HT1080 (cell line): ENCODE data around the gene TRABD2B. TPM values are rescaled to one million over a fixed set of nuclear protein-coding genes. Genes with fewer than 3 reads are reported as not detected.

Experiments
- DNase-seq: peaks from one replicate; pipeline ENCODE4 v3.0.0-alpha.2; 2015; ENCODE audit warnings: low read depth
- total RNA-seq: library from RNA; depleted of rRNA; stranded (reverse); fragments of >200 nt; shearing (Covaris generic); gene quantifications from 2 replicates; pipeline ENCODE4 v1.2.3, GENCODE V29; 2014

Gene TRABD2B
- total RNA-seq, 1 experiment from 2014 or later = not detected

- DNase-seq = no peak
These were observed 82.8 kb downstream of the TRABD2B start for GRCh38 chr1:47914218-47914938.

- no peak for DNase-seq
These were observed 83.9 kb downstream of the TRABD2B start for GRCh38 chr1:47913225-47913823.

GRCh38 chr1:47912756-47913155, 84.4 kb downstream of the TRABD2B start:
- no peak for DNase-seq

GRCh38 chr1:47911892-47912291, 85.3 kb downstream of the TRABD2B start:
- DNase-seq = no peak

- no peak for DNase-seq
These were observed 85.8 kb downstream of the TRABD2B start for GRCh38 chr1:47911424-47911823.

DNA sequence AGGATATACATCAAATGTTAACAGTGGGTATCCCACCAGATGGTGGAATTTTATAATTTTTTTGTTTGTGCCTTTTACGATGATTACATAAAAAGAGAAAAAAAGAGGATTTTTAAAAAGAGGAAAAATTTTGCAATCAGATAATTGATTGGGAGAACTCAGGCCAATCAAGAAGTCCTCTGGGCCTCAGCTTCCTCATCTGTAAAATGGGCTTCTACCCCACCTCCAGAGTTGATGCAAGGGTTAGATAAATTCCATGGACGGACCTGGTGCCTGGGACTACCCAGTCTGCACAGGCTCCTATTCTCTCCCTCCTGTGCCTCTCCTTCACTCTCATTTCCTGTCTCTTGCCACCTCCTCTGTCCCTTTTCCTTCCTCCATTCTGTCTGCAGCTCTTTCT, 88.9 kb downstream of the TRABD2B start:
- no peak for DNase-seq

DNA sequence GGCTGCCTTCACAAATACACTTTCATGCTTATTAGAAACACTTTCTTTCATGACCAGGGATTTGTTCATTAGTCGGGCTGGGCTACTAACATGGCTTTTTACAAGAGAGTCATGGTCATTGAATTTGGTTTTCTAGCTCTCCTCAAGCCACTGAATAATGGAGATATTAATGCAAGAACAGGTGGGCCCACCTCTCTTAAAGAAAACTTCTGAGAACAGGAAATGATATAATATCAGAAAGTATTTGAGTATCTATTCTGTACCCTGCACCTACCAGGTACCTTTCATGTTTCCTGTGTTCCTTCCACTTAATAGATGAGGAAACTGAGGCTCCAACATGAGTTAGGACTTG, 90.0 kb downstream of the TRABD2B start:
- DNase-seq = no peak

- DNase-seq = peak; percentile 8
These were observed 90.5 kb downstream of the TRABD2B start for GRCh38 chr1:47906527-47907176.

- peak; percentile 68 for DNase-seq
These were observed 91.2 kb downstream of the TRABD2B start for GRCh38 chr1:47906009-47906432.

DNA sequence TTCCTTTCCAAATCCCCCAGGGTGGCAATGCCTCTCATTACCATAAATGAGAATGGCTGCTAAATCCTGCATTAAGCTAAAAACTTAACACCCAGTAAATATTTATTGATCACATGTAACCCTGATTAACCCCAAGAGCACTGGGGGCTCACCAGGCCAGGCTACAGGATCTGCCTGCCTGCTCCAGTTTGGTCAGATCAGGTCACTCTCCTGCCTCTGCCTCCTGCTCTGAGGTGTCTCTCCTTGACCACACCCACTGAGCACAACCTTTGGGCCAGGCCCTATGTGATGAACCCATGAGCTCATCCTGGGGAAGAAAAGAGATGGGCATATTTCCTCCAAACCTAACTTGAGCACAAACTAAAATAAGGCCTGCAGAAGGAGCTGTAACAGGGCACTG, 93.5 kb downstream of the TRABD2B start:
- DNase-seq = no peak

- no peak for DNase-seq
These were observed 96.1 kb downstream of the TRABD2B start for GRCh38 chr1:47901001-47901575.

GRCh38 chr1:47898133-47898845, 98.9 kb downstream of the TRABD2B start:
- DNase-seq = no peak

DNA sequence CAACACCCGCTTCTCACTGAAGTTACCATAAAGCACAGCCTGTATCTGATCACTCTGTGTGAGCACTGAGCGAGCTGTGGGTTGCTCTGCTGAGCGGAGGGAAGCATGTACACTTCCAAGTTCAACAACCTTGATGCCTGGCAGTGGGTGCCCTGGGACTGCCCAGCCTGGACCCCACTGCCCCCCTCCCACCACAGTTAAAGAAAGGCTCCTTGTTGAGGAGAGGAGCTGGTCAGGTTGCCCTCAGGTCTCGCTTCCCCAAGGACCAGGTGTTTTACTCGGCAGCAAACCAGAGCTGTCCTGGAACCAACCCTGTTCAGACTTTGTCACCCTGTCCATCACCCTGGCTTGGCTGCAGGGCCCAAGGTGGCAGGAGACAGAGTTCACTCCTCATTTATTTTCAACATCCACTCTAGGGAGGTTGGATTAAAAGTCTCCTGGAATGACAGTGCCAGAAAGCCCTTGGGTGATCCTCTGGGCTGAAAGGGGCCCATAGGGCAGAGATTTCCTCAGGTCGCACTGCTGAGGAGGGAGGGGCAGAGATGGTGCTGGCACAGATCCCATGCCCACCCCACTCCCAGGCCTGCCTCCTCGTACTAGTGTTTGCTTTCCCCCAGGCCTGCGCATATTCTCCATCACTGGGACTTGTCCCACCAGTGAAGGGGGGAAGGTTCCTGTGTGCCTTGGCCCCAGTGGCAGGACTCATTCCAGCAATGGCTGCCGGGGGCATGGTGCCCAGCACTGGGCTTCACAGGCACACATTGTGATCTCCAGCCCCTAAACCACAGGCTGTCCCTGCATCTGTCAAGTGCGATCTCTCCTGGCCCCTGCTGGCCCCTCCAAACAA, 101.7 kb downstream of the TRABD2B start:
- no peak for DNase-seq

DNA sequence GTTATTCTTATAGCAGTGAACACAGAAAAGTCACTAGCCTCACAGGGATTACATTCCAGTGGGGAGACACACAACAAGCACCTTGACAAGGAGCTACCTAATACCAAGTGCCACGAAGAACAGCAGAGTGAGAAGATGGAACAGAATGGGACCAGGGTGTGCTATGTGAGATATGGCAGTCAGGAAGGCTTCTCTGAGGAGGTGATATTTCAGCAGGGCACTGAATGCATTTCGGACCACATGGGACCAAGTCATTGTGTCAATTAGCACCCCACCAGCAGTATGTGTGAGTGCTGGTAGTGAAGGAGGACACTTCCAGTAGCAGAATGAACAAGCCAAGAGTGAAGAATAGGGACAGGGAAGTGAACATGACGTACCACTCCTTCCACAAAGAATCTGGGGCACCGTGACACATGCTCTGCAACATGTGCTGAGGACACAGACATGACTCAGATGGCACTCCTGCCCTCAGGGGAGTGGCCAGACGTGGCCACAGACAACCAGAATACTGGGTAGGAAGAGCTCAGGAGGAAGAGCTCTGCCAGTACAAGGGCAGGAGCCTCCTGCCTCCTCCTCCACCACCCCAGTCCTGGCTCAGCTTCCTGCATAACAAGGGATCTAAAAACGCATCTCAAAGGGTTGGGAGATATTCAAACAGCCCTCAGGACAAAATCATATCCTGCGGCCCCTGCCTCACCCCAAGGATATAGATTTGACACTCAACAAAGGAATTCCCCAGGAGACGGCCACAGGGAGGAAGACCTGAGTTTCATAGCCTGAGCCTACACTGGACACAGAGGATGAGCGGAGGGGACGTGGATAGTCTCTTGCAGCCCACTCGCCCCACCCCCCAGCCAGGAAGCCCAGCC, 102.5 kb downstream of the TRABD2B start:
- peak; percentile 91 for DNase-seq

DNA sequence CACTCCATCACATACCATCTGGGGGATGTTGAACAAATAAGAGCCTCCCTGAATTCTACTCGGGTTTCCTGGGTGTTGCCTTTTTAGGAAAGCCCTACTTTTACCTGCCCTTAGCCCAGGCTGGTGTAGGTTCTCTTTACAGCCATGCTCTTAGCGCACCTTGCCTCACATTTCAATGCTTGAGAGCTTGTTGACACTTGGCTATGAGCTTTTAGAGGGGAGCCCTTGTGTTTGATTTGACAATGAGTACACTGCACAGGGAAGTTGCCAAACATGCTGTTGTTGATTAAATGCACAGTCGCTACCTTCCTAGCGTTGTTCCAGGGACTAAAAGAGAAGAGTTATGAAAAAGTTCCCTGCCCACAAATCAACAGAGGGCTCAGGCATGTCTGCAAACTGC, 103.8 kb downstream of the TRABD2B start:
- no peak for DNase-seq

- DNase-seq = no peak
These were observed 106.4 kb downstream of the TRABD2B start for GRCh38 chr1:47890779-47891178.

GRCh38 chr1:47888294-47888629, 108.9 kb downstream of the TRABD2B start:
- no peak for DNase-seq

GRCh38 chr1:47887475-47888293, 109.5 kb downstream of the TRABD2B start:
- no peak for DNase-seq

GRCh38 chr1:47887060-47887459, 110.1 kb downstream of the TRABD2B start:
- DNase-seq = no peak
